ENCODE results near the gene CXCL14.

GRCh38 chr5:135569755-135570452 lies 8.9 kb downstream of the CXCL14 start:
- TF ChIP-seq CTCF (conservative IDR thresholded peaks at IDR 0.05; ENCODE audit: low read depth, low read length) (peak; percentile 63), EZH2 (IDR thresholded peaks at IDR 0.05; ENCODE audit: low read length, unreplicated experiment) (no peak), EZH2phosphoT487 (IDR thresholded peaks at IDR 0.05; ENCODE audit: borderline replicate concordance, low read length) (no peak)

All from PC-3 (cell line).